ENCODE data around the gene WIZ.

DNA sequence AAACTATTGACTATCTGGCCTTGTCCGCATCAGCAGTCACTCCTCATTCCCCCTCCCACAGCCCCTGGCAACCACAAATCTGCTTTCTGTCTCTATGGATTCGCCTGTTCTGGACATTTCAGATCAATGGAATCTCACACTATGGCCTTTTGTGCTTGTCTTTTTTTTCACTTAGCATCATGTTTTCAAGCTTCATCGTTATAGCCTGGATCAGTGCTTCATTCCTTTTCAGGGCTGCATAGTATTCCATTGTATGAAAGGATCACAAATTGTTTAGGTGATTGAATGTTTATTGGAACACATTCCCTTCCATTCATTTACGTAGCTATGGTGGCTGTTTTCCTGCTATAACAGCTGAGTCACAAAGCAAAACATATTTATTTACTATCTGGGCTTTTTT is 37.3 kb upstream of the WIZ start:
- TF ChIP-seq, protein P1, sequence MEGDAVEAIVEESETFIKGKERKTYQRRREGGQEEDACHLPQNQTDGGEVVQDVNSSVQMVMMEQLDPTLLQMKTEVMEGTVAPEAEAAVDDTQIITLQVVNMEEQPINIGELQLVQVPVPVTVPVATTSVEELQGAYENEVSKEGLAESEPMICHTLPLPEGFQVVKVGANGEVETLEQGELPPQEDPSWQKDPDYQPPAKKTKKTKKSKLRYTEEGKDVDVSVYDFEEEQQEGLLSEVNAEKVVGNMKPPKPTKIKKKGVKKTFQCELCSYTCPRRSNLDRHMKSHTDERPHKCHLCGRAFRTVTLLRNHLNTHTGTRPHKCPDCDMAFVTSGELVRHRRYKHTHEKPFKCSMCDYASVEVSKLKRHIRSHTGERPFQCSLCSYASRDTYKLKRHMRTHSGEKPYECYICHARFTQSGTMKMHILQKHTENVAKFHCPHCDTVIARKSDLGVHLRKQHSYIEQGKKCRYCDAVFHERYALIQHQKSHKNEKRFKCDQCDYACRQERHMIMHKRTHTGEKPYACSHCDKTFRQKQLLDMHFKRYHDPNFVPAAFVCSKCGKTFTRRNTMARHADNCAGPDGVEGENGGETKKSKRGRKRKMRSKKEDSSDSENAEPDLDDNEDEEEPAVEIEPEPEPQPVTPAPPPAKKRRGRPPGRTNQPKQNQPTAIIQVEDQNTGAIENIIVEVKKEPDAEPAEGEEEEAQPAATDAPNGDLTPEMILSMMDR (IDR thresholded peaks at IDR 0.05) = no peak
- TF ChIP-seq POLR2AphosphoS5 (IDR thresholded peaks at IDR 0.05) = no peak
- no peak for TF ChIP-seq EP300 (IDR thresholded peaks at IDR 0.05)

Measured in suprapubic skin (tissue), 4 donors.